LHCN-M2 (cell line): ENCODE measurements around the gene ZFHX3. TPM values are rescaled to one million over a fixed set of nuclear protein-coding genes. Genes with fewer than 3 reads are reported as not detected.

ENCODE experiments used
- DNase-seq: peaks from one replicate; pipeline ENCODE4 v3.0.0-alpha.2; 2012; ENCODE audit warnings: low read depth
- total RNA-seq: library from RNA; depleted of rRNA; stranded (reverse); fragments of >200 nt; gene quantifications from 2 replicates; pipeline ENCODE4 v1.2.3, GENCODE V29; 2014

ZFHX3 gene
- total RNA-seq, 1 experiment from 2014 or later = 5.1 TPM

DNA sequence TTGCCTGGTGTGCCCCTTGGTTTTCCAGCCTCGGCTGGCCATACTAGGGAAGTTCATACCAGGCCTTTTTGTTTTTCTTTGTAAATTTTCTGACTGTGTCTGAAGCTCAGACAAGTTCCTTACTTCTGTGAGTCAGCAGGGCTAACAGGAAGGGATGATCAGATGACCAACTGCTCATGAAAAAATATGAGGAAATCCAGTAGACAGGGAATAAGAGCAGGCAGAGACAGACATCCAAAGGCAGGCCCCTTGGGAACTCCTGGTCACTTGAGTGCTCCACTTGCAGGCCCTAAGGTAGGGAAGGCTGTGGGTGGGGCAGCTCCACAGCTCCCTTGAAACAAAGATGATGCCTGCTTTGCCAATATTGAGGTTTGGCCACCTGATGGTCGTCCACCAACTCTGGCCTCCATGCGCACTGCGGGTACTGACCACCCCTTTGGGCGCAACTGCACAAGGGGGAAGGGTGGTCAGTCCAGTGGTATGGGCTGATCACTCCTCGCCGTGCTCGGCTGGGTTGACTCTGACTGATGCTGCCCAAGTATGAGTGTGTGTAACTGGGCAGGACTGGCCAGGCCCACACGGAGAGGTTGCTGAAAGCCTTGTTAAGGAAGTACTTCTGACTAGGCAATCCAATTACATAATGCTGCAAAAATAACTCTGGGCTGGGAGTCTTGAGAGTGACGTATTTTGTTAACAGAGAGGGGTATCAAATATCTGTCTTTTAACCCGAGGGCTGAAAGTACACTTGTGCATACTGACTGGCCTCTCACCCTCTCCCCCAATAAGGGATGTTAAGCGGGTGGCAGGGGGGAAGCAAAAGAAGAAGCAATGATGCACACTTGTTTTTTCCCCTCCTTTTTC lies 20.8 kb upstream of the ZFHX3 start:
- peak; percentile 95 for DNase-seq

DNA sequence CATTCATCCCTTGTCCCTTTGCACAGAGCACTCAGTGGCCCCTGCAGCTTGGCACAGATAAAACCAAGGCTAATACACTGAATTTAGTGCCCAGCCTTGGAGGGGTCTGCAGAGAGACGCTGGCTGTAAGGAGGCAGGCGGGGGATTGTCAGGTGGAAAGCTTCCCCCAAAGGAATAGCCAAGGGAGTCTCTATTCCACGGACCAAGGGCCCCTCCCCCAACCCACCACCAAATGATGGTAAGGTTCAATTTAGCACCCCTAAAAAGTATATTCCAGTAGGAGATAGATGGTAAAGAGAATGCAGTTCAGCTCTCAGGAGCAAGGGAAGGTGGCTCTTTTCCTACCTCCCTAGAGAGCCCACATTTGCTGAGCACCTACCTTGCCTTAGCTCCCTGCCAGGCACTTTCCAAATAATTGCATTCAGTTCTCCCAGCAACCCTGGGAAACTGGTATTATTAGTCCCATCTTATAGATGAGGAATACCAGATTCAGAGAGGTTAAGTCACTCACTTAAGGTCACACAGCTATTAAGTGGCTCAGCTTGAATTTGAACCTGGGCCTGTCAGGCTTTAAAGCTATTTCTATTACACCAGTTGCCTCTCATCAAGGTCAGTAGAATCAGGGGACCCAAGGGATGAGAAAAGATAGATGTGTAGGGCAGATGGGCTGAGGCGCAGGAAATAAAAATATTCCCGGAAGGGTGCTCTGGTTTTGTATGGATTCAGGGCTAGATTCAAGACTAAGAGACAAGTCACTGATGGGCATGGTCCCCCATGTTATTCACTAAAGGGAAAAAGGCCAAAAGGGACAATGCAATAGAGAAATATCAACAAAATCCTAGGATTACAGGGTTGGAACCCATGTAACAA lies 20.0 kb upstream of the ZFHX3 start:
- DNase-seq = no peak

DNA sequence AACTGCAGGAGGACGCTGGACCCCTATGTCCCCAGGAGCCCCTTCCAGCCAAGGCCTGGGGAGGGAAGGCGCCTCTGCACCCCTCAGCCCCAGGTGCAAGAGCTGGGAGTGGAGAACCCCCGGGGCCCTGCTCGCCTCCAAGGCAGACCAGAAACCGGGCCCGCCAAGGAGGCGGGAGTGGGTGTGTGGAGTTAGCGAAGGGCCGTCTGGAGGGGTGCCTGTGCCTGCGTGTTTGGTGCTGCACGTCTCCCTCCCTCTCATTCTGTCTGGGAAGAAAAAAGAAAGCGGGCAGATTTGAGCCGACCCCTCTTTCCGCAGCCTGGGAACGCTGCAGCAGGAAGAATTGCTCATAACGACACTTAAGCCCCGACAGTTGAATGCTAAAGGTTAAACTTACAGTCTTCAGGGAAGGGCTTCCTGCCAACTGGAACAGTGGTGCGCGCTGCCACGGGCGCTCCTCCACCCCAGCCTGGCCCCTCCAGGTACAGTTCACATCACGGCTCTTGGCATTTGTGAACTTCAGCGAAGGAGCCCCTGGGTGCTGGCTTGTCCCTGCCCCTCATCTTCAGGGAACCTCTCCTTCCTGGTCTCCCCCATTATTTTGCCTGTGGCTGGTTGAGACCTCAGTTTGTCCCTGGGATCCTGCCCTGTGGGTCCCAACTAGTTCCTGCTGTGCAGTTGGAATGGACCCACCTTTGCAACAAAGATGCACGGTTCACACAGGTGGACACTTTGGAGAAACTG lies 19.2 kb upstream of the ZFHX3 start:
- no peak for DNase-seq

DNA sequence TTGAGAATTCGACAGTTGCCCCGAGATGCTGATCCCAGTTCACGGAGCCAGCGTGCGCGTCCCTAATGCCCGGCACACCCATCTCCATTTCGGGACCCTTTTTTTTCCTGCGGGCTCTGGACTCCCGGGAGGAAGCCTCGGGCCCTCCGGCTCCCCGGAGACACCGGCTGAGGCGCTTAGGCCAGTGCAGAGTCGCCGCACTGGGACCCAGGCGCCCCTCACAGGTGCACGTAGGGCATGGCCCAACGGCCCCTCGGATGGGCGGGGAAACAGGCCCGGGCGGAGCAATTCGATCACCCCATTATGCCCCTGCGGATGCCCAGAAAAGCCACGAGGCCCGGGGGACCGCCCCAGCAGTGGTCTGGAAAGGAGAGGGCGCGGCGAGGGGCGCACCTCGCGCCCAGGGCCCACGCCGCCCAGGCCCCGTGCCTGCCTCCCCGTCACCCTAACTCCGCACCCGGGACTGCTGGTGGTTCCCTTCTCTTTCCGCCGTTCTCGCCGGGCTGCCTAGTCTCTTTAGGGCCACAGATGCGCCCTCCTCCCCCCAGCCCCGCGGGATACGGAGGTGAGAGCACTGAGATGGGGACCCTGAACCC lies 18.5 kb upstream of the ZFHX3 start:
- DNase-seq = no peak

DNA sequence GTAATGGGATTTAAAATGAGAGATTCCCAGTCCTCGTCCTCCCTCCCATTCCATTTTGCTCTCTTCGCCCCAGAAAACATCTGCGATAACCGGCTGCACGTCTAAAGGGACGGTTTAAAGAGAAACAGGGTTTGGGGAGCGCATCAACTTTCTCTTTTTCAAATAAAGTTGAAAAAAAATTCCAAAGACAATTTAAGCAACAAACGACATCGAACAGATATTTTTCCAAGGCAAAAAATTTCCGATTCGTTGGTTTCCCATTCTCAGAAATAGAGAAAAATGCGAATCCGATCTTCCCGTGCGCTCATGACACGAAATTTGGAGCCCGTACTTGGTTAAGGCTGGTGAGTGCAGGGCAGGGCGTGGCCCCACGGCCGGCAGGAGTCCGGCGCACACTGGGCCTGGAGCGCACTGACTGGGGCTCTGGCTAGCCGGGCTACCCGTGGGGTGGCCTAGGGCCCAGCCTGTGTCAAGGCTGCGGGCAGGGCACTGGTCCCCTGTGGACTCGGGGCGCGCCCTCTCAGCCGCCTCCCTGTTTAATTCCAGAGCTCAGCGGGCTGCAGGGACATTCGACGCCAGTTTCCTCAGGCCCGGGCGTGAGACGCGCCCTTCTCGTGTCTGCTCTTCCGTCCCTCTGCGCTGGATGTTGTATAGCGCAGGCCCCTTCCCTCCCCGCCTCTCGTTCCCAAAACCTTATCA lies 17.9 kb upstream of the ZFHX3 start:
- no peak for DNase-seq

DNA sequence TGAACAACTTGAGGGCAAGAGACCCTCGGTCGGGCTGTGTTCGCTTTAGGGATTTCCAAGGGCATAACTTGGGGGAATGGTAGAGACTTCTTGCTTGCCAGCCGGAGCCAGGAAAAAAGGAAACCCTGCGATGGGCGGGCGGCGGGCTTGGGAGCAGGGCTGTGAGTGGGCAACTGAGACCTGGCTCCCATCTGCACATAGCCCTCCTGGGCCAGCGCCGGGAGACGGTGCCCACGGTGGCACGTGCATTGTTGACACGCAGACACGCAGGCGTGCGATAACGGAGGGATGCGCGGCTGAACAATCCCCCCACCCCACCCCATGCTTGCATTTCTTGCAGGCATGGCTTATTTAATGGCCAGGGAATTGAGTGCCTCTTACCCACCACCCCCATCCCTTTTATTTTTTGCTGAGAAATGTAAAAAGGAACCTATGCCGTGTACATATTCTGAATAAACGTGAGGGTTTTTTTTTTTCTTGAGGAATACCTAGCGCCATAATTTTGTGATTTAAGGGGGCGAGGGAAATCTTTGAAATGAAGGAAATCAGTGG lies 17.1 kb upstream of the ZFHX3 start:
- no peak for DNase-seq

DNA sequence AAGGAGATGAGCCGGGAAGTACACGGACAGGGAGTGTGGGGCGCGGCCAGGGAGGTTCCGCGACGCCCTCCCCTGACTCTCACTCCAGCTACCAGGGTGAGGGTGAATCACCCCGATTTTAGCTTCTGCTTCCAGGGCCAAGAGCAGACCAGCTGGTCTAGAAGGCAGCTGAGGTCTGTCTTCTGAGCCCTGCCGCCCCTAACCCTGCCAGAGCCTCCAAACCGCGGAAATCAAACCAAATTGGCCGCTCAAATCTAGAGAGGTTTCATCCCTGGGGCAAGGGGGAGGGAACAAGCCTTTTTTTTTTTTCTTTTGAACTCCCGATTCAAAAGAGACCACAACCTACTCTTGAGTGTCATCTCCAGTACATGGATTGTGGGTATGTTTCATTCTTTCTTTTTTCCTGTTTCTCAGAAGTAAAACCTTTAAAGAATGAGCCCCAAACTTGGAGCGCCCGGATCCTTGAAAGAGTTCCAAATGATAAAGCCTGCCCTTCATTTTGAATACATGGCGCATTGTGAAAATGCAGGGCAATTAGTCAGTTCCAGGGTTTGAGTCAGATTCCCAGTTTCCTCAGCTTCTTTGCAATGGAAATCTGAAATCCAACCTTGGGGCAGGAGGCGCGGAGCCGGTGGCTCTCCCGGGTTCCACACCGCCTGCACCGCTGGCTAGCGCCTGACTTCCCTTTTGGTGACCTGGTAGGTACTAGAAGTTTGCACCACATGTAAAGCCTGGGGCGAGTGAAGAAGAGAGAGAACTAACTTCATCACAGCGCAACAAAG lies 16.5 kb upstream of the ZFHX3 start:
- DNase-seq = peak; percentile 88

DNA sequence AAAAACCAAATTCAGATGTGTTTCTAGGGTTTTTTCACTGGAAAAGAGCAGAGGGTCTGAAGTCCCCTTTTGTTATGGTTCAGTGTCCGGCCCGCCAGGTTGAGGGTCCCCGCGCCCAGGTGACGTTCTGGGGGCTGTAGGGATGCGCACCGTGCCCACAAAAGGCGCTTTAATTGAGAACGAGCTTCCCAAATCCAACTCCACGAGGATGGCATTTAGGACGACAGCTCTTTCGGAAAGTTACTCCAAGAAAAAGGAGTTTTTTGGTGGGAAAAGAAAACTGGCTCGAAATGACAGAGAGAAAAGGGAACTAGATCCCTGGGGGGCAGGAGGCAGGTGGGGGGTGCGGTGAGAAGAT lies 15.9 kb upstream of the ZFHX3 start:
- no peak for DNase-seq

DNA sequence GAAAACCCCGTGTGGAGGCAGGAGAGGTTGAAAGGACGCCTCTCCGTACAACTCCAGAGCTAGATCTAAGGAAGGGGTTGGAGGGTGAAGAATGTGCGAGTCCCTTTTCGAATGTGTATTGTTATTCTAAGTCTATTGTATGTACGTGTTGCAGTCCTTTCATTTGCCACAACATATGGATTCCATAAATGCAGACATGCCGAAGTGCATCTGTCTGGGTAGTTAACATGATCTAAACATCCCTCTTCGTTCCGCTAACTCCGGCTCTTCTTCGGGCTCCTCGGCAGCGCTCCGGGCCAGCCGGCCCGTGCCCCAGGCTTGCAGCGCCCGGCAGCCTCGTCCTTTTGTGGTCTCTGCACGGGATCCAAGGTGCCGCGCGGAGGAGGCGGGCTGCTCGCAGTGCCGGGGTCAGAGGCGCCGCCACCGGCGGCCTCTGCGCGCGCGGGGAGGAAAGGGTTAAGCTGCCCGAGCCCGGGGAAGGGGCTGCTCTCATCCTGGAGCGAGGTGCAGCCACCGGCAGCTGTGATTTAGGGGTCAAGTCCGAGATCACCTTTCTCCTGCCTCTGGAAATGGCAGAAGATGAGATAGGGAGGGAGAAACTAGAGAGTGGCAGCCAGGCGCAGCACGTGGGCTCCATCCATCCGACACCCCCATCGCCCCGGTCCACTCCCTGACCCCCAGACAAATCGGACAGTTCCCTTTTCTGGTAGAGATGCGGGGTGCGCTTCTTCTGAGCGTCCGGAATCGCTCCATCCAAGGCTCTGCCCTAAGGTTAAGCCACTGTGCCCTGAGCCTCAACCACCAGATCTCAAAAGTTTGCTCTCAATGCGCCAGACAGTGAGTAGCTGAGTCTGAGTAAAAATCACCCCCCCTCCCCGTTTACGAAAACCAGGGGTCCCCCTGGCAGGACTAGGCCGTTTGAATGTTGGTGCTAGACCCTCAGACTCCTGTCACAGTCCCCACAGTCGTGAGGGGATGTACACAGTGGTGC lies 15.1 kb upstream of the ZFHX3 start:
- DNase-seq = no peak

DNA sequence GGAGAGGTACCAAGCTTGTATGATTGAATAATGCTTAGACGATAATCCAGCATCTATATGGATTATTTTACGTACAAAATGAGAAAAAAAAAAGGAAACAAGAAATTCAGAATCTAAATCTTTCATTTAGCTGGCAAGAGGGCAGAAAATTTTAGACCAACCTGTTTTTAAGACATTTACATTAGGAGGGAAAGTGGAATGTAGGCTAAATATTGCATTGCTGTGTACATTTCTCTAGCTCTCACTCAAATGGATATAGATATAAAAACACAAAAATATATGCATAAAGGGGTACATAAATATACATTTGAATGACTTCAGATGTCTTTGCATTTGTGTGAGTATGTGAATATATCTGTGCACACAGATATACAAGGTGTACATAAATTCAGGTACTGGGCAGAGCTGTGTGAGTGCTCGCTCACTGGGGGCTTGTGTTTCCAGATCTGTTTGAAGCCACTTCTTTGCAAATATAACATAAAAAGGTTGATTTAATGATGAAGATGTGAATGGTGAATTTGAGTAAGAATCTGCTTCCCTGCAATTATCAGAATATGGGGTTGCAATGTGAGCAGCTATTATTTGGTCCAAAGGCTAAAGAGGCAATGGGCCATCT lies 14.2 kb upstream of the ZFHX3 start:
- no peak for DNase-seq

DNA sequence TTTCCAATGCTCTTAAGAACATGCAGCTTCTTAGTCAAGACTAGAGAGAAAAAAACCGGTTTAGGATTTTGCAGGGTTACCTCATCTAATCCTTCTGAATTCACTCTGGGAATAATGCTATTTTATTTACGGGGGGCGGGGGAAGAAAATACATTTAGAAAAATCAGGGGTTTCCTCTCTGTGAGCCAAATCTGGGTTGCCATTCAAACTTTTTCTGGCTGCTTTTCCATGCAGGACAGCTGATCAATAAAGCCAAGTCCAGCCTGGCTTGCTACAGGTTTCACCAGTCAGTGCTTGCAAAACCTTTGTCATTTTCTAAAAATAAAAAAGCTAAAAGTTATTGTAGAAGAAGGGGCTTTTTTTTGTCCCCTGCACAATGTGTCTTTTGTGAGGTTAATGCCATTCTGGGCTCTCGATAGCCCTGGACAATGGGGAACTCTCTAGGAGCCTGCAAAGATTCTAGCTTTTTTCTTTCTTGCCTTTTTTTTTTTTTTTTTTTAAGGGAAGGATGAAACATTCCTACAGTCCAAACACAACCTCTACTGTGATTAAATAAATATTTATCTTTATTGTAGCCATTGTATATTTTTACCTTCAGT lies 13.1 kb upstream of the ZFHX3 start:
- DNase-seq = no peak

DNA sequence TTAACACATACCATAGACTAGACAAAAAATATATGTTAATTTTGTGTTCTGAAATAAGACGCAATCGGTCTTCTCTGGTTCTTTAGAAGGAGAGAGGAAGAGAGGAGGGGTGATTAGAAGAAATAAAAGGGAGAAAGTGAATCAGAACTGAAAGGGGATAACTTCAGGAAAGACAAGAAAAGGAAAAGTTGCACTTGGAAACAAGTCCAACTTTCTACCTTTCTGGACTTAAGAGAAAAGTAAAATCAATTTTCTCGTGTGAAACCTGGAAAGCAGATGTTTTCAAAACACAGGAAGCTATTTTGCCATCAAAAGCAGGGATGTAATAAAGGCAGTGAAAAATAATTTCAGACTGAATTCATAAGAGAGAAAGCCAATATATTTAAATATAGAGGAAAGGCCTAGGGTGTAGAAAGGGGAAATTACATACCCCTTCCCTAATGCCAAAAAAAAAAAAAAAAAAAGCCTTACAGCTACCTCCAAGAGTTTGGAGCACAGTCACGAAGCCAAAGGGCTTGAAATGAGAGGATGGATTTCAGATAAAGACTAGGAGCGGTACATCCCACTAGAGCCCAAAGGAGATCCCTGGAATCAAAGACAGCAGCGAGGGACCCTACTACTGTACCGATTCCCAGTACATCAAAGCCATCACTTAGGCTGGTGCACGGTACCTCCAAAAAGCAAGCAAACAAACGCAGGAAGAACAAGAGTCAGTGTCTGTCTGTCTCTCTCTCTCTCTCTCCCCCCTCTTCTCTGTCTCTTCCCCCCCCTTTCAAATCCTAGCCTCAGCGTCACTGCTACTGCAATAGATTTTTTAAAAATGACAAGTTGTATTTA lies 12.1 kb upstream of the ZFHX3 start:
- no peak for DNase-seq

DNA sequence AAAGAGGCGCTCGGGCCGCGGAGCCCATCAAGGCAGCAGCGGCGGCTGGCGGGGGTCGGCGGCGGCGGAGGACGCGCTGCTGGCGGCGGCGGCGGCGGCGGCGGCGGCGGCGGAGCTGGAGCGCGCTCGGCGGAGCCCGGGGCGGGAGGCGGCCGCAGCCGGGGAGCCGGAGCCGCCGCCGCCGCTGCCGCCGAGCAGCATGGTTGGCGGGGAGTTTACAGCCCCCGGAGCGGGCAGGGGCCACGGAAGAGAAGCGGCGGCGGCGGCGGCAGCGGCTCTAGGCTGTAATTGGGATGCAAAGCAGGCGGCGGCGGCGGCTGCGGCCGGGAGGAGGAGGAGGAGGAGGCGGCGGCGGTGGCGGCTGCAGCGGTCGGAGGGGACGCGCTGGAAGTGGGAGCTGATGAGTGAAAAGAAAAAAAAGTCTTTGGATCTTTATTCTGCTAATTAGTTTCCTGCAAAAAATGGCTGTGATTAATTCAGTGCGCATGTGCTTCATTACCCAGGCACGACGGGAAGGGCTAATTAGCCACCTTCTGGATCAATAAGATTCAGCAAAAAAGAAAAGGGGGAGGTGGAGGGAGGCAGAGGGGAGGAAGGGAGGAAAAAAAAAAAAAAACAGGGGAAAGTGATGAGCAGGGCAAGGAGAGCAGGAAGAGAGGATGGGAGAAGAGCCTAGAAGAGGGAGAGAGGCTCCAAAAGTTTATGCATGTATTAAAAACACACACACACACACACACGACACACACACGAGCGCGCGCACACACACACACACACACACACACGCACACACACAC lies 10.9 kb upstream of the ZFHX3 start:
- peak; percentile 64 for DNase-seq

DNA sequence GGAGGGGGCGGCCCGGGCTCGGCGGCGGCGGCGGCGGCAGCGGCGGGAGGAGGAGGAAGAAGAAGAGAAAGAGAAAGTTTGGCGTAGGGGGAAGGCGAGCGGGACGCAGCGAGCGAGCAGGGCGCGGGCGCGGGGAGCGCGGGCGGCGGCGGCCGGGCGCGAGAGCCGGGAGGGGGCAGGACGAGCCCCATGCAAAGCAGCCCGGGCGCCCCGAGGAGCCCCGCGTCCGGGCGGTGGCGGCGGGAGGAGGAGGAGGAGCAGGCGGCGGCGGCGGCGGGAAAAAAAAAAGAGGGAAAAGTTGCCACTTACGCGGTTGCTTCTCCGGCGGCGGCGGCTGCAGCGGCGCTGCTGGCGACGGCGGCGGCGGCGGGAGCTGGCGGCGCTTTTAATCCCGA lies 10.3 kb upstream of the ZFHX3 start:
- peak; percentile 52 for DNase-seq

DNA sequence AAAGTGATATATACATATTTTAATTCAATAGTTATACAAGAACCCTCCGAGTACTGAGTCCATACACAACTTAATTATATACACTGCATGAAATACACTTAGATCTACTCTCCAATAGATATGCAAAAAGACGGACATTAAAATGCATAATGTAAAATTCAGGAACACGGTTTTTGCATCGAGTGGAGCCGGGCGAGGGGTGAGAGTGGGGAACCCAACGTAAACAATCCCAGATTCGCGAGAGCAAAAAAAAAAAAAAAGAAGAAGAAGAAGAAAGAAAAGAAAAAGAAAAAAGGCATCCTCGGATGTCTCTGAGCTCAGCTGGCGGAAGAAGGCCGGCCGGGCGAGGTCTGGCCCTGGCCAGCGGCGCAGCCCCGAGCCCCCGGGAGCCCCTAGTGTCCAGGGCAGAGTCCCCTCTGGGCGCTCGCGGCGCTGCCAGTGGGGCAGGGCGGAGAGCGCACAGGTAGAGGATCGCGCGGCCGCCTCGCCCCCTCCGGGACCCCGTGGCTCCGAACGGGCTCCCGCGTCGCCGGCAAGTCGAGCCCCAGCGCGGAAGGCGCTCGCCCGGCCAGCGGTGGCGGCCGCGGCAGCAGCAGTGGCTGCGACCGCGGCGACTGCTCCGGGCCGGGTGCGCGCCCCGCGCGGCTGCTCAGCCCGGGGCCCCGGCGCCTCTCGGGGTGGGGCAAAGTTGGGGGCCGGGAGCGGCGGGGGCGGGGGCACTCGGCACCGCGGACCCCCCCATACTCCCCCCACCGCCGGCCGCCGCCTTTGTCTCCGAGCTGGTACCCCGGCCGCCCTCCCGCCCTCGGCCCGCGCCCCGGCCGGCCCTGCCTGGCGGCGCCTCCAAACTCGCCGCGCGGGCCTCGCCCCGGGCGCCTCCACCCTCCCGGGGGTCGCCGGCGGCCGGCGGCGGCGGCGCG lies 9.6 kb upstream of the ZFHX3 start:
- no peak for DNase-seq
